ENCODE data around the gene MLLT6. TPM values are rescaled to one million over a fixed set of nuclear protein-coding genes. Genes with fewer than 3 reads are reported as not detected.

The MLLT6 gene
- total and polyA plus RNA-seq, 2 of the 4 experiments (the other 2 are of a cell fraction): 7.2 to 21.2 TPM

- 94% methylated on average over 3 of the region's 11 CpGs; no CpG with 5 or more reads in 1 of the 2 experiments for WGBS, 2 experiments (ENCODE audit: extremely low coverage in 2 of 2, insufficient read length in 1 of 2)
- TF ChIP-seq RAD21 (IDR thresholded peaks at IDR 0.05; ENCODE audit: low read length) (no peak), CTCF (conservative IDR thresholded peaks at IDR 0.05; ENCODE audit: low read depth, low read length) (no peak), POLR2A (IDR thresholded peaks at IDR 0.05; ENCODE audit: low read depth, low read length) (no peak), BHLHE40 (IDR thresholded peaks at IDR 0.05; ENCODE audit: low read depth, low read length) (no peak), MXI1 (IDR thresholded peaks at IDR 0.05; ENCODE audit: borderline replicate concordance, low read depth, low read length) (no peak), RFX5 (IDR thresholded peaks at IDR 0.05; ENCODE audit: low read depth, low read length) (no peak), RCOR1 (IDR thresholded peaks at IDR 0.05; ENCODE audit: insufficient replicate concordance, low read length) (no peak), USF2 (IDR thresholded peaks at IDR 0.05; ENCODE audit: low read depth, low read length) (no peak), NFE2L2 (IDR thresholded peaks at IDR 0.05; ENCODE audit: low read depth, low read length) (no peak), MAZ (IDR thresholded peaks at IDR 0.05; ENCODE audit: borderline replicate concordance, low read depth, low read length) (no peak)
- peaks cover 4 to 17% of the 10 kb centered on the region in 2 experiments; a peak in 1 of 4 replicates for H3K79me1 ChIP-seq (ENCODE audit: low read depth in 1 of 2, low read length in 2 of 2)
- no peak overlapping the region for H3K4ac ChIP-seq (ENCODE audit: low read depth, low read length)
- no peak overlapping the region for H2AFZ ChIP-seq (replicated peaks; ENCODE audit: low read length, poor library complexity)
- H3K14ac ChIP-seq (replicated peaks; ENCODE audit: low read depth, low read length): no peak overlapping the region
- H2AK5ac ChIP-seq (ENCODE audit: low read depth, low read length): no peak overlapping the region
- no TSS peak for BruUV-seq (replicated peaks)
- no peak for DNase-seq
- intact Hi-C loops (cut with micrococcal nuclease) (no loop called here), in situ Hi-C loops (cut with MboI; ENCODE audit: low sequenced_read_pairs) (no loop called here), dilution Hi-C loops (cut with HindIII; ENCODE audit: low sequenced_read_pairs, unreplicated experiment) (no loop called here)
- H3K36me3 ChIP-seq (ENCODE audit: control insufficient read depth, insufficient read depth, low read length): peaks cover 73% of the 10 kb centered on the region
- H3K9ac ChIP-seq (ENCODE audit: low read depth, low read length): no peak overlapping the region
- H3K27ac ChIP-seq (ENCODE audit: insufficient read depth, low read length): no peak overlapping the region
- H3K18ac ChIP-seq (ENCODE audit: low read depth, low read length): no peak overlapping the region
- H3K9me3 ChIP-seq (ENCODE audit: control insufficient read depth, insufficient read depth, low read length): no peaks in the 10 kb centered on the region
- H3K56ac ChIP-seq (ENCODE audit: extremely low read depth, insufficient read depth, low read length): no peak overlapping the region
- no peaks in the 10 kb centered on the region for H3K4me1 ChIP-seq (ENCODE audit: control insufficient read depth, insufficient read depth, low read length)
- H2BK15ac ChIP-seq (ENCODE audit: low read depth, low read length): no peak overlapping the region
- no peaks in the 10 kb centered on the region for H3K27me3 ChIP-seq (ENCODE audit: control insufficient read depth, insufficient read depth, low read length)
- ATAC-seq (ENCODE audit: low read depth): no peak
- no peak overlapping the region for H3K4me2 ChIP-seq (ENCODE audit: low read depth, low read length)
- H2BK20ac ChIP-seq (ENCODE audit: low read depth, low read length): no peak overlapping the region
- H3K9me1 ChIP-seq (ENCODE audit: insufficient read depth, low read length): no peaks in the 10 kb centered on the region
- no peak overlapping the region for H2AK9ac ChIP-seq (replicated peaks; ENCODE audit: low read depth, low read length, poor library complexity)
- ChIA-PET CTCF (no interaction called here), POLR2A (ENCODE audit: unreplicated experiment) (no interaction called here)
- no peak overlapping the region for H2BK120ac ChIP-seq (ENCODE audit: low read depth, low read length)
- H3K4me3 ChIP-seq (ENCODE audit: insufficient read depth, low read depth, low read length): no peak overlapping the region
- no peak overlapping the region for H4K91ac ChIP-seq (ENCODE audit: insufficient read depth, low read depth, low read length)
- no peak overlapping the region for H2BK5ac ChIP-seq (ENCODE audit: low read depth, low read length, poor library complexity, severe bottlenecking)
- H4K8ac ChIP-seq (ENCODE audit: low read depth in 2 of 2, low read length in 2 of 2): no peak overlapping the region
- H4K20me1 ChIP-seq (ENCODE audit: insufficient read depth, low read length): peaks cover 4% of the 10 kb centered on the region; the same call in 1 of the 2 replicates
- H4K5ac ChIP-seq (ENCODE audit: low read depth, low read length): no peak overlapping the region
- H3K23ac ChIP-seq (ENCODE audit: low read depth, low read length): no peak overlapping the region
Observed at GRCh38 chr17:38713456-38714075, 8.5 kb downstream of the MLLT6 start.
